GM20000 (cell line): ENCODE results near the gene KCNK3.
"Not testable (repeated sequence)": the region's sequence is repeated elsewhere in the genome, so short reads cannot be mapped to it uniquely, and the experiment has no call there.

Experiments used
- DNase-seq: peaks from one replicate; pipeline ENCODE4 v3.0.0; 2012; ENCODE audit warnings: low spot score
- TF ChIP-seq, protein P1 (sequence below): IDR thresholded peaks from 2 replicates; pipeline ENCODE4 v1.5.1; 2012; ENCODE audit warnings: mild to moderate bottlenecking, control low read depth; ENCODE audit errors: extremely low read depth, missing control alignments

Gene KCNK3

DNA sequence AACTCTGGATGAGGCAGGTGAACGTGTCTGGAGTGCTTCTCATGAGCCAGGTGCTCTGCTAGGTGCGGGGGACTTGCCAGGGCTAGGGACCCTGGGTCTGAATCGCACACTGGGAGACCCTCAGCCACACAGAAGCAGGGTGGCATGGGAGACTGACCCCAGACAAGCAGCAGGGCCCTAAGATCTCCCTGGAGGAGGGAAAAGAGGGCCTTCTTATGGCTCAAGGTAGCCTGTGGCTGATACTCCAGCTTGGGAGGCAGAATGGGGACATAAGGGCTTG, 38.5 kb upstream of the KCNK3 start:
- TF ChIP-seq, protein P1, sequence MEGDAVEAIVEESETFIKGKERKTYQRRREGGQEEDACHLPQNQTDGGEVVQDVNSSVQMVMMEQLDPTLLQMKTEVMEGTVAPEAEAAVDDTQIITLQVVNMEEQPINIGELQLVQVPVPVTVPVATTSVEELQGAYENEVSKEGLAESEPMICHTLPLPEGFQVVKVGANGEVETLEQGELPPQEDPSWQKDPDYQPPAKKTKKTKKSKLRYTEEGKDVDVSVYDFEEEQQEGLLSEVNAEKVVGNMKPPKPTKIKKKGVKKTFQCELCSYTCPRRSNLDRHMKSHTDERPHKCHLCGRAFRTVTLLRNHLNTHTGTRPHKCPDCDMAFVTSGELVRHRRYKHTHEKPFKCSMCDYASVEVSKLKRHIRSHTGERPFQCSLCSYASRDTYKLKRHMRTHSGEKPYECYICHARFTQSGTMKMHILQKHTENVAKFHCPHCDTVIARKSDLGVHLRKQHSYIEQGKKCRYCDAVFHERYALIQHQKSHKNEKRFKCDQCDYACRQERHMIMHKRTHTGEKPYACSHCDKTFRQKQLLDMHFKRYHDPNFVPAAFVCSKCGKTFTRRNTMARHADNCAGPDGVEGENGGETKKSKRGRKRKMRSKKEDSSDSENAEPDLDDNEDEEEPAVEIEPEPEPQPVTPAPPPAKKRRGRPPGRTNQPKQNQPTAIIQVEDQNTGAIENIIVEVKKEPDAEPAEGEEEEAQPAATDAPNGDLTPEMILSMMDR: no peak
- no peak for DNase-seq

DNA sequence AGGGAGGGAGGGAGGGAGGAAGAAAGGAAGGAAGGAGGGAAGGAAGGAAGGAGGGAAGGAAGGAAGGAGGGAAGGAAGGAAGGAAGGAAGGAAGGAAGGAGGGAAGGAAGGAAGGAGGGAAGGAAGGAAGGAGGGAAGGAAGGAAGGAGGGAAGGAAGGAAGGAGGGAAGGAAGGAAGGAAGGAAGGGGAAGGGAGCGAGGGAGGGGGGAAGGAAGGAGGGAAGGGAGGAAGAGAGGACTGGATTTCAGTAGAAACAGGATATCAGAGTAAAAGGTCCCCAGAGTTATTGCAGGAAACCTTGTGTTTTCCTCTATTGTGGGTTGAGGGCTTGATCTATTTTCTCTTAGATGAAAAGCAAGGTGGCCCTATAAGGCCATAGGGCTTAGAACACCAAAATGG, 37.4 kb upstream of the KCNK3 start:
- DNase-seq: not testable (repeated sequence)

DNA sequence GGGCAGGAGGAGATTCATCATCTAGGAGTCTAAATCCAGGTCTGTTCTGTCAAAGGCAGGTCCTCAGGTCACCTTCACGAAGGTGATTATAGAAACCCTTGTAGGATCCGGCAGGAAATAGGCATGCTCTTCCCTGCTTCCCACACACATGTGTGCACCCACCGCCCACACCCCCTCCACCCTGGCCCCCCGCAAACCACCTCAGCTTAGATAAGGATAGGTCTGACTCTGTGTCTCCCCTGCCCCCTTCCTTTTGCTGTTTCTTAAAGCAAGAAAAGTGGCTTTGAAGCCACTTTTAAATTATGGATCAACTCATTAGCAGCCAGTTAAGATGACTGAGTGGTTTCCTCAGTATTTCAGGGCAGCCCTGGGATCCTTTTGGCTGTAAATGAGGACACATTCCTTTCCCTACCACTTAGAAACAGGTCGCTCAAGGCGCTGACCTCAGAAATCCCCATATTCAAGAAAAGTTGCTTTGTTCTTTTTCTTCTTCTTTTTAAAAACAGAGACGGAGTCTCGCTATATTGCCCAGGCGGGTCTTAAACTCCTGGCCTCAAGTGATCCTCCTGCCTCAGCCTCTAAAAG, 36.8 kb upstream of the KCNK3 start:
- TF ChIP-seq, protein P1: no peak
- no peak for DNase-seq

DNA sequence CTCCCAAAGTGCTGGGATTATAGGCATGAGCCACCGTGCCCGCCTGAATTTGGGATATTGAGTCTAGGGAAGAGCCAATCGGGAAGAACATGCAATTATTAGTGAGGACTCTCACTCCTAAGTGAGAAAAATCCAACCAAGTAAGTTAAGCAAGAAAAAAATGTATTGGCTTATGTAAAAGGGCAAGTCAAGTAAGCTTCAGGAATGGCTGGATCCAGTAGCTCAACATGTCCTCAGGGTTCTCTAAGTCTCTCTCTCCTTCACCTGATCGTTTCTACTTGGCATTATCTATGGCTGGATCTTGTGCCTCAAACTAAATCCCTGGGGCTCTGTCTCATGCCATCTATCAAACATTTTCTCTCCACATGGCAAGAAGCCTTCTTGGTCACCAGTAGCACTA, 35.3 kb upstream of the KCNK3 start:
- no peak for DNase-seq
- TF ChIP-seq, protein P1: no peak

DNA sequence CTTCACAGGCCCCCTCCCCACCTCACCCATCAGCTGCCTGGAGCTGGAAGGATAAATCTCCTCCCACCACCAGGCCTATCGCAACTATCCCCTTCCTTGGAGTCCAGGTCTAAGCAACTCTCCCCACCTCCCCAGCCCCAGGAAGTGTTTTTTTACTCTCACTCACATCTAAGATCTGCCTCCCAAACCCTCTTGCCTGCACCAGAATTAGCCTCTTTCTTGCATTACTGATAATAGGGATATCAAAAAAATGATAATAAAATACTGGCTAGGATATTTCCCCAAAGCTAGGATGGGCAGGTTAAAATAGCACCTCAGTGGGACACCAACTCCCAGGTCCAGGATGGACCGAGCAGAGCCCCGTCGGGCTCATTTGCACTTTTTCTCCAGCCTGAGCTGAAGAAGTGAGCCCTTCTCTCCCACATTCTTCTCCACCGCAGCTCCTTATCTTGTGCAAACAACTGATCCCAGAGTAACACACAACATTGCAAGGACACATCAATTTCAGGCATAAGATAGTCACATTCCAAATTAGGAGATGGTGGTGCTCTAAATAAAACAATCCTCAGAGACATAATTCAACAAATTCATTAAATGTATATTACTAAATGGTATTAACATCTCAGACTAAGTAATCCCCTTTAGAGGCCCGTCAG, 33.7 kb upstream of the KCNK3 start:
- TF ChIP-seq, protein P1: no peak
- no peak for DNase-seq

DNA sequence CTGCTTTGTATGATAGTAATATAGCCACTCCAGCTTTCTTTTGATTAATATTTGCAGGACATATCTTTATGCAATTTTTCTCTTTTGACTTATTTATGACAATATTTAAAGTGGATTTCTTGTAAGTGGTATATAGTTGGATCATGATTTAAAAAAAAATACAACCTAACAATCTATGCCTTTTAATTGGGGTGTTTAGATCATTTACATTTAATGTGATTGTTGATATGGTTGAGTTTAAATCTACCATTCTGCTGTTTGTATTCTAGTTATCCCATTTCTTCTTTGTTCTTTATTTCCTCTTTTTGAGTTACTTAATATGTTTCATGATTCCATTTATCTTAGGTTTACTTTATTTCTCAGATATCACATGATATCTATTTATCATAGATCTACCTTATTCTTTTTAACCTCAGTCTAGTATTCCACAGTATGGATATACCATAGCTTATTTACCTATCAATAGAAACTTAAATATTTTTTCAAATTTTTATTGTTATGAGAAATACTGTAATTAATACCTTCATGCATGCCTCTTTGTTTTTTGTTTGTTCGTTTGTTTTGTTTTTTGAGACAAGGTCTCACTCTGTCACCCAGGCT, 32.1 kb upstream of the KCNK3 start:
- DNase-seq: no peak
- TF ChIP-seq, protein P1: no peak

DNA sequence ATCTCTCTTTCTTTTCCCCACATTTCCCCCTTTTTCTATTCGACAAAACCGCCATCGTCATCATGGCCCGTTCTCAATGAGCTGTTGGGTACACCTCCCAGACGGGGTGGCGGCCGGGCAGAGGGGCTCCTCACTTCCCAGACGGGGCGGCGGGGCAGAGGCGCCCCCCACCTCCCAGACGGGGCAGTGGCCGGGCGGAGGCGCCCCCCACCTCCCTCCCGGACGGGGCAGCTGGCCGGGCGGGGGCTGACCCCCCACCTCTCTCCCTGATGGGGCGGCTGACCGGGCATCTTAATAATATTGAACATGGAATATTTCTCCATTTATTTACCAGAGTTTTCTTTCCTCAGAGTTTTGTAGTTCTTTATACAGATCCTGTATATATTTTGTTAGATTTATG, 27.2 kb upstream of the KCNK3 start:
- DNase-seq: not testable (repeated sequence)

DNA sequence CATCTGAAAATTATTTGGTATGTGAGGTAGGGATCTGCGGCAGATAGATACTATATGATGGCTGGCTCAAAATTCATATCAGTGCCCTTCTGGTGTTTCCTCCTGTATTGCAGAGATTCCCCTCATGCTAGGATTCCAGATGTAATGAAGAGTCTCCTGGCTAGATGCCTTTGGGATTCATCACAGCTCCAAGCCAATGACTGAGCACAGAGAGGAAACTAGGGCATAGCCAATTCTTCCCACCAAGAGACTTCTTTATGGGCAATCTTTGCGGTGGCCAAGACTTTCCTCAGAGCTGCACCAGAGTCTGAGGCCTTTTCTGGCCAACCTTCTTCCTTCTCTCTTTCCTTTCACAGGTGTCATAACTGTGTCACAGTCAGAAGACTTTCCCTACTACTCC, 25.9 kb upstream of the KCNK3 start:
- TF ChIP-seq, protein P1: no peak
- no peak for DNase-seq
